Measurements from ENCODE around the gene KRT23.

- TF ChIP-seq CTCF (conservative IDR thresholded peaks at IDR 0.05; ENCODE audit: low read length) (no peak), EZH2phosphoT487 (IDR thresholded peaks at IDR 0.05; ENCODE audit: borderline replicate concordance) (no peak)
Measured at GRCh38 chr17:40949418-40949817, 12.0 kb upstream of the KRT23 start.
